Right atrium auricular region (tissue), 2 donors: ENCODE results near the gene SEL1L3. TPM values are rescaled to one million over a fixed set of nuclear protein-coding genes. Genes with fewer than 3 reads are reported as not detected.

Source experiments
- DNase-seq: peaks from one replicate; pipeline ENCODE4 v3.0.0-alpha.2; 2019; ENCODE audit warnings: low spot score
- H3K27ac ChIP-seq, 2 donors: fragments of 200-600 bp; sonication (generic); 1 replicate in 1 of 2; 2 replicates in 1 of 2; pipeline ENCODE4 v1.5.1; 2016 to 2019
- H3K27me3 ChIP-seq, 2 donors: fragments of 200-600 bp; sonication (generic); one replicate each; pipeline versions ENCODE4 v1.5.1 to v1.6.0; 2017 to 2019
- H3K36me3 ChIP-seq: fragments of 200-600 bp; sonication (generic); one replicate; pipeline ENCODE4 v1.5.1; 2016
- H3K4me1 ChIP-seq, 2 donors: fragments of 200-600 bp; sonication (generic); one replicate each; pipeline versions ENCODE4 v1.5.1 to v1.6.0; 2017 to 2019
- H3K4me3 ChIP-seq, 2 donors: fragments of 200-600 bp; sonication (generic); 1 replicate in 1 of 2; 2 replicates in 1 of 2; pipeline ENCODE4 v1.5.1; 2017 to 2019; ENCODE audit warnings: mild to moderate bottlenecking in 1 of 2, moderate library complexity in 1 of 2
- H3K9me3 ChIP-seq, 2 donors: fragments of 200-600 bp; sonication (generic); one replicate each; pipeline ENCODE4 v1.5.1; 2019
- total RNA-seq, 2 donors: library from RNA; depleted of rRNA; stranded (reverse); fragments of >200 nt; gene quantifications; one replicate each; pipeline ENCODE4 v1.1.0, GENCODE V29; 2016
- TF ChIP-seq, protein P1 (sequence below), 2 donors: fragments of 200-600 bp; sonication (generic); IDR thresholded peaks; one replicate each; pipeline ENCODE4 v1.5.1; 2019; ENCODE audit warnings: antibody characterized with exemption in 2 of 2

The SEL1L3 gene
- total RNA-seq, 2 donors from 2014 or later: 5.4 to 7.2 TPM

DNA sequence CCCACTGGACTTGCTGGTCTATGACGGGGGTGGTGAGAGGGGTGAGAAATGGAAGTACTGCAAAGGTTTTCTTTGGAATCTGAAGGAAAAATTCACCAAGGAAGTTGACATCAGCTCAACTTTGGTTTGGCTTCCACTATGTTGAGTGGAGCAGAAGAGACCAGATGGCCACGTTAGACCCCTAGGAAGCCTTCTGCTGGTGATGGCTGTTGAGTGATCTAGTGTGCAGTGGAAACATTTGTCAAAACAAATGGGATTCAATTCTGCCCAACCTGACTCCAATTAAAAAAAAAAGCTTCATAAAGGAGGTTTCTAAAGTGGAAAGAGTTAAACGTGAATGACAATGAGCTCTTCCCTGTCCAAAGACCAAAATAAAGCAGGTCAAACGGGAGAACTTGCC, 25.7 kb downstream of the SEL1L3 start:
- Histone ChIP-seq H3K4me3 (no peak overlapping the region), H3K9me3 (no peaks in the 10 kb centered on the region), H3K4me1 (no peaks in the 10 kb centered on the region), H3K36me3 (no peaks in the 10 kb centered on the region), H3K27ac (no peak overlapping the region), H3K27me3 (no peaks in the 10 kb centered on the region)
- no peak for DNase-seq
- TF ChIP-seq, protein P1, sequence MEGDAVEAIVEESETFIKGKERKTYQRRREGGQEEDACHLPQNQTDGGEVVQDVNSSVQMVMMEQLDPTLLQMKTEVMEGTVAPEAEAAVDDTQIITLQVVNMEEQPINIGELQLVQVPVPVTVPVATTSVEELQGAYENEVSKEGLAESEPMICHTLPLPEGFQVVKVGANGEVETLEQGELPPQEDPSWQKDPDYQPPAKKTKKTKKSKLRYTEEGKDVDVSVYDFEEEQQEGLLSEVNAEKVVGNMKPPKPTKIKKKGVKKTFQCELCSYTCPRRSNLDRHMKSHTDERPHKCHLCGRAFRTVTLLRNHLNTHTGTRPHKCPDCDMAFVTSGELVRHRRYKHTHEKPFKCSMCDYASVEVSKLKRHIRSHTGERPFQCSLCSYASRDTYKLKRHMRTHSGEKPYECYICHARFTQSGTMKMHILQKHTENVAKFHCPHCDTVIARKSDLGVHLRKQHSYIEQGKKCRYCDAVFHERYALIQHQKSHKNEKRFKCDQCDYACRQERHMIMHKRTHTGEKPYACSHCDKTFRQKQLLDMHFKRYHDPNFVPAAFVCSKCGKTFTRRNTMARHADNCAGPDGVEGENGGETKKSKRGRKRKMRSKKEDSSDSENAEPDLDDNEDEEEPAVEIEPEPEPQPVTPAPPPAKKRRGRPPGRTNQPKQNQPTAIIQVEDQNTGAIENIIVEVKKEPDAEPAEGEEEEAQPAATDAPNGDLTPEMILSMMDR (IDR thresholded peaks at IDR 0.05): no peak

DNA sequence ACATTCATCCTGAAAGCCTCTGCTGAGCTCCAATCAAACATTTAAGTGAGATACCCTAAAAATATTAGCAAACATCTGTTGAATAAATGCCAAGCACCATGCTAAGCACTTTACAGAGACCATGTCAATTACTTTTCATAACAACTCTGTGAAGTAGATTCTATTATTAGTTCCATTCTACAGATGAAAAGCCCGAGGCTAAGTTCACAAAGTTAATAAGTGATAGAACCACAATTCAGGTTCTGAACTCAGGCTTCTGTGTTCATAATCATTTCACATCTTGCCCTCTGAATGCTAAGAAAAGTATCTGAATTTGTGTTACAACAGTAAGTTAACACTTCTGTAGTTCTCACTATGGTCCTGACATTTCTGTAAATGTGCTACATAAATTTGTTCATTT, 27.4 kb downstream of the SEL1L3 start:
- H3K36me3 ChIP-seq: no peaks in the 10 kb centered on the region
- no peaks in the 10 kb centered on the region for H3K27me3 ChIP-seq
- H3K4me1 ChIP-seq: no peaks in the 10 kb centered on the region
- no peak for DNase-seq
- no peaks in the 10 kb centered on the region for H3K9me3 ChIP-seq
- no peak overlapping the region for H3K27ac ChIP-seq
- H3K4me3 ChIP-seq: no peak overlapping the region
- TF ChIP-seq, protein P1 (IDR thresholded peaks at IDR 0.05): no peak

DNA sequence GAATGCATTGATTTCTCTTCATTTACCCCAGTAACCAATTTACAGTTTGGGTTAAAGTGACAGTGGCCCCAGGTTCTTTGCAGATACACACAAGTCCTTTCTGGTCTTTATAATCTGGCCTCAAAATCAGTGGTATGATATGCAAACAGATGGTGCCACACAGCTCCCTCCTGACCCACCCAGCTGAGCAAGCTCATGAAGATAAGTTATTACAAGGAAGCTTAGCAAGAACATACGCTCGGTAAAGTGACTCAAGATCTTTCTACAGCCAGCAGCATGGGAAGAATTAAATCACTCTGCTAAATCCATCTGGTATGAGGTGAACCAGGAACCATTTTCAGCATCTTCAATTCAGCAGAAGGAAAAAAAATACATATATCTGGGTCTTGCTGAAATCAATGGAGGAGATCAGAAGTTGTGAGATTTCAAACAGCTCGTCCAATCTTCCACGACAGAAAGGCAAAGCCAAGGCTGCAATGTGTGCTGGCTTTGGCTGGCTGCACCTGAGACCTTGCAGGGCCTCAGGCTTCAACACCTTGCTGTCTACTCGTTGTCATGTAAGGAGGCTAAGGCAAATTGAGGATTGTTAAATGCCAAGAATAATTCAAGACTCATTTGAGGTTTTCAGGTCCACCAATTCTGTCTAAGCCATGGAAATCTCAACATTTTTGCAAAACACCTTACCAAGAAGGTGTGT, 28.2 kb downstream of the SEL1L3 start:
- DNase-seq: no peak
- no peaks in the 10 kb centered on the region for H3K36me3 ChIP-seq
- TF ChIP-seq, protein P1 (IDR thresholded peaks at IDR 0.05): no peak
- no peaks in the 10 kb centered on the region for H3K9me3 ChIP-seq
- no peaks in the 10 kb centered on the region for H3K27me3 ChIP-seq
- H3K4me1 ChIP-seq: no peaks in the 10 kb centered on the region
- no peak overlapping the region for H3K27ac ChIP-seq
- H3K4me3 ChIP-seq: no peak overlapping the region

DNA sequence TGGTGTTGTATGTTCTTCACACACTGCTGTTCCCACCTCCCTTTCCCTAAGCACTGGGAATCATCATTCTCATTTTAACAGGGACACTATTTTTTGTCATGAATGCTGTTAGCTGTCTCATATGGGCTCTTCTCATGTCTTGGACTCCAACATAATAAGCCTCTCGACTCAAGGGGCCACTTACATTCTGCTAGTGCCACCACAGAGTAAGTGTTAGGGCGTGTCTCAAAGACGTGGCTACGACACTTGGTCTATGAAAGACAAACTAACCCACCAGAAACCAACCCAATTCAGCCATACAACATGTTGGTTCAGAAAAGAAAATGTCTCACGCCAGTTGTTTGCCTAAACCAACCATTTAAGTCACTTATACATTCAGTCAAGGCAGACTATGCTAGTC, 32.2 kb downstream of the SEL1L3 start:
- no peaks in the 10 kb centered on the region for H3K36me3 ChIP-seq
- no peak overlapping the region for H3K4me3 ChIP-seq
- H3K4me1 ChIP-seq: no peaks in the 10 kb centered on the region
- DNase-seq: no peak
- no peaks in the 10 kb centered on the region for H3K27me3 ChIP-seq
- TF ChIP-seq, protein P1 (IDR thresholded peaks at IDR 0.05): no peak
- H3K27ac ChIP-seq: no peak overlapping the region
- no peaks in the 10 kb centered on the region for H3K9me3 ChIP-seq

DNA sequence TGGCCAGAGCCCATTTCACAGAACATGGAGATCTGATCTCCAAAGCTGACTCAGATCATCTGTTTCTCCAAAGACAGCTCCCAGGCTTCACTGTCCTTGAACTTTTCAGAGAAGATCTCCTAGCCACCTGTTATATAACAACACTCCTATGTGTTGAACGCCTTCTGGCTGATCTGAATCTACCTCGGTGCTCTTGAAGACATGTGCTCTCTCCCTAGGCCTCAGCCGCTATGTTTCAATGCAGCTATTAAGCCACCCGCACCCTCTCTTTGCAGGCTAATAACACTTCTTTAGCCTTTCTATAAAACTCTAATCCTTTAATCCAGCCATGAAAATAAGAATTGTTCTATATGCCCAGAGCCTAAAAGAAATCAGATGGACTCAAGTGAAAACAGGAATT, 34.9 kb downstream of the SEL1L3 start:
- TF ChIP-seq, protein P1 (IDR thresholded peaks at IDR 0.05): no peak
- no peaks in the 10 kb centered on the region for H3K4me1 ChIP-seq
- no peaks in the 10 kb centered on the region for H3K9me3 ChIP-seq
- no peak for DNase-seq
- H3K4me3 ChIP-seq: no peak overlapping the region
- no peaks in the 10 kb centered on the region for H3K27me3 ChIP-seq
- no peak overlapping the region for H3K27ac ChIP-seq
- no peaks in the 10 kb centered on the region for H3K36me3 ChIP-seq

DNA sequence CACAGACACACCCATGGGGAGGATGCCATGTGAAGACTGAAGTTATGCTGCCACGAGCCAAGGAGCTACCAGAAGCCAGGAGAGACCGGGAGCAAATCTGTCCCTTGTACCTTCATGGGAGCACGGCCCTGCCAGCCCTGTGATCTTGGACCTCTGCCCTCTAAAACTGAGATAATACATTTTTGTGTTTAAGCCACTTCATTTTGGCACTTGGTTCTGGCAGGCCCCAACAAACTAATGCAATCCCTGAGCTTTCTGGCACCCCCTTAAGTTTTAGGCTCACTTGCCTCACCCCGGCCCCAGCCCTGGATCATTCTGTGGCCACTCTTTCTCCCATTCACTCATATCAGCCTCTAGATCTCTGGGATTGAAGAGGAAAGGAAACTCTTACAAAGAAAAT, 35.4 kb downstream of the SEL1L3 start:
- TF ChIP-seq, protein P1 (IDR thresholded peaks at IDR 0.05): no peak
- H3K9me3 ChIP-seq: no peaks in the 10 kb centered on the region
- no peaks in the 10 kb centered on the region for H3K36me3 ChIP-seq
- no peaks in the 10 kb centered on the region for H3K27me3 ChIP-seq
- DNase-seq: no peak
- no peak overlapping the region for H3K4me3 ChIP-seq
- no peak overlapping the region for H3K27ac ChIP-seq
- no peaks in the 10 kb centered on the region for H3K4me1 ChIP-seq
